GM12878 (cell line): ENCODE results near the gene IRAK2. TPM values are rescaled to one million over a fixed set of nuclear protein-coding genes. Genes with fewer than 3 reads are reported as not detected.

Experiments
- ATAC-seq: fragments of 200-7000 bp; cut with Tn5 transposase; 3 replicates; pipeline ENCODE4 v1.9.1; 2020; ENCODE audit warnings: mild to moderate bottlenecking, moderate library complexity
- BruUV-seq: library from RNA; stranded (reverse); fragments of 400-500 nt; replicated peaks from 2 replicates; lab custom pipeline; 2021; lab: Mats Ljungman, UMichigan
- CTCF ChIA-PET: fragments of 300-600 bp; sonication (Branson Sonifier 250); formaldehyde crosslinking; extraction: SDS; loops from one replicate; lab custom pipeline; 2021; ENCODE audit warnings: inconsistent platforms; lab: Yijun Ruan, JAX
- POLR2A ChIA-PET: fragments of 350-600 bp; formaldehyde crosslinking; extraction: SDS; loops from one replicate; lab custom pipeline; 2021; ENCODE audit warnings: inconsistent platforms; lab: Charles Lee
- RAD21 ChIA-PET: fragments of 300-600 bp; sonication (Branson Sonifier 250); formaldehyde crosslinking; loops from one replicate; lab custom pipeline; 2023; ENCODE audit warnings: antibody characterized with exemption; ENCODE audit not compliant: unreplicated experiment; lab: Charles Lee
- SMC1A ChIA-PET: fragments of 300-600 bp; sonication (Branson Sonifier 250); formaldehyde crosslinking; loops from one replicate; lab custom pipeline; 2023; ENCODE audit not compliant: unreplicated experiment, uncharacterized antibody; lab: Charles Lee
- DNase-seq: peaks from one replicate; pipeline ENCODE4 v3.0.0-alpha.2; 2011; ENCODE audit warnings: low read depth, low spot score
- FAIRE-seq: peaks from 3 replicates; lab custom pipeline; 2011; peaks lifted over from hg19 to GRCh38; lab: Jason Lieb, UNC
- H2AFZ ChIP-seq: 2 replicates; pipeline ENCODE4 v1.6.0; 2011; ENCODE audit warnings: low read depth, low read length, control low read depth; ENCODE audit not compliant: control insufficient read depth
- H3K27ac ChIP-seq: 2 replicates; pipeline ENCODE4 v1.5.1; 2011; ENCODE audit warnings: control low read depth; ENCODE audit not compliant: control insufficient read depth, insufficient read depth
- H3K27me3 ChIP-seq, 2 experiments: replicated peaks in 1 of 2; 2 replicates each; pipeline versions ENCODE4 v1.6.0 to v1.6.1; 2011; ENCODE audit warnings: low read length in 1 of 2; ENCODE audit not compliant: control insufficient read depth in 2 of 2, insufficient read depth in 2 of 2
- H3K36me3 ChIP-seq, 2 experiments: 2 replicates each; pipeline ENCODE4 v1.5.1; 2011; ENCODE audit warnings: low read length in 1 of 2; ENCODE audit not compliant: control insufficient read depth in 2 of 2, insufficient read depth in 2 of 2
- H3K4me1 ChIP-seq: 2 replicates; pipeline ENCODE4 v1.6.1; 2011; ENCODE audit warnings: mild to moderate bottlenecking, low read length, moderate library complexity, mixed read lengths; ENCODE audit not compliant: control insufficient read depth, insufficient read depth
- H3K4me2 ChIP-seq: 2 replicates; pipeline ENCODE4 v1.6.0; 2011; ENCODE audit warnings: control low read depth; ENCODE audit not compliant: control insufficient read depth, insufficient read depth
- H3K4me3 ChIP-seq: fragments of 200-600 bp; sonication (generic); 2 replicates; pipeline ENCODE4 v1.5.1; 2016
- H3K79me2 ChIP-seq: 2 replicates; pipeline ENCODE4 v1.6.0; 2011; ENCODE audit warnings: low read length; ENCODE audit not compliant: control insufficient read depth, insufficient read depth
- H3K9ac ChIP-seq: 2 replicates; pipeline ENCODE4 v1.8.0; 2011; ENCODE audit warnings: low read length, control low read depth, mixed read lengths; ENCODE audit not compliant: control insufficient read depth, insufficient read depth
- H3K9me3 ChIP-seq: replicated peaks from 3 replicates; pipeline ENCODE4 v1.5.1; 2011; ENCODE audit warnings: mild to moderate bottlenecking, low read length; ENCODE audit not compliant: control insufficient read depth, insufficient read depth
- H4K20me1 ChIP-seq: 2 replicates; pipeline ENCODE4 v1.6.0; 2011; ENCODE audit not compliant: control insufficient read depth, insufficient read depth
- MEF2B ChIP-seq: fragments of 450-650 bp; IDR thresholded peaks from 2 replicates; pipeline ENCODE4 v1.6.1; 2018; ENCODE audit warnings: mild to moderate bottlenecking, moderate library complexity; ENCODE audit not compliant: partially characterized antibody, poor library complexity, severe bottlenecking
- WGBS: methylation state at CpG from one replicate; pipeline ENCODE4 v1.1.6; 2016; ENCODE audit warnings: low lambda C conversion rate; ENCODE audit not compliant: insufficient replicate concordance, insufficient coverage; ENCODE audit errors: missing lambda C conversion rate; 5-methylcytosine and 5-hydroxymethylcytosine counted together
- in situ Hi-C: fragments of 300-500 bp; cut with MboI; formaldehyde crosslinking; loops from 9 replicates; pipeline ENCODE4 v1.14.3; 2018; ENCODE audit warnings: mixed read lengths
- intact Hi-C: fragments of 100-400 bp; cut with micrococcal nuclease; formaldehyde crosslinking; loops from one replicate; pipeline ENCODE4 v1.14.2; 2022; ENCODE audit not compliant: unreplicated experiment
- polyA plus RNA-seq, 11 experiments: library from polyadenylated mRNA; depleted of rRNA in 4 of 11; unstranded in 6 of 11; stranded (reverse) in 5 of 11; fragments of >200 nt; fragmentation: Nextera tagmentation in 4 of 11; fragmentation: Illumina TruSeq in 1 of 11; extraction: Ambion mirVana in 4 of 11; extraction: Trizol in 1 of 11; gene quantifications; 1 replicate in 1 of 11; 2 replicates in 10 of 11; pipeline versions ENCODE4 v1.2.1 to v1.2.3, GENCODE V29; 2011 to 2016; ENCODE audit warnings: inconsistent platforms in 2 of 11, missing spikeins in 2 of 11, low read depth in 1 of 11
- total RNA-seq, 4 experiments: library from RNA; depleted of rRNA in 3 of 4; stranded (reverse); fragments of >200 nt in 3 of 4; fragmentation: Illumina TruSeq in 1 of 4; extraction: Trizol in 1 of 4; gene quantifications; 2 replicates each; pipeline versions ENCODE4 v1.2.1 to v1.2.3, GENCODE V29; 2013 to 2021
- TF ChIP-seq, protein P1 (sequence below): fragments of 450-650 bp; IDR thresholded peaks from 2 replicates; pipeline ENCODE4 v1.6.1; 2017; ENCODE audit warnings: mild to moderate bottlenecking, low read depth, inconsistent platforms; ENCODE audit not compliant: poor library complexity, severe bottlenecking
- TF ChIP-seq, protein P2 (sequence below): fragments of 450-650 bp; IDR thresholded peaks from 2 replicates; pipeline ENCODE4 v1.6.1; 2017; ENCODE audit warnings: mild to moderate bottlenecking, moderate library complexity

IRAK2 gene
- total and polyA plus RNA-seq, 10 of the 15 experiments (the other 5 are each of a cell fraction or from before 2014, with no cell fraction given): 0.48 to 5.7 (median 4.5) TPM

DNA sequence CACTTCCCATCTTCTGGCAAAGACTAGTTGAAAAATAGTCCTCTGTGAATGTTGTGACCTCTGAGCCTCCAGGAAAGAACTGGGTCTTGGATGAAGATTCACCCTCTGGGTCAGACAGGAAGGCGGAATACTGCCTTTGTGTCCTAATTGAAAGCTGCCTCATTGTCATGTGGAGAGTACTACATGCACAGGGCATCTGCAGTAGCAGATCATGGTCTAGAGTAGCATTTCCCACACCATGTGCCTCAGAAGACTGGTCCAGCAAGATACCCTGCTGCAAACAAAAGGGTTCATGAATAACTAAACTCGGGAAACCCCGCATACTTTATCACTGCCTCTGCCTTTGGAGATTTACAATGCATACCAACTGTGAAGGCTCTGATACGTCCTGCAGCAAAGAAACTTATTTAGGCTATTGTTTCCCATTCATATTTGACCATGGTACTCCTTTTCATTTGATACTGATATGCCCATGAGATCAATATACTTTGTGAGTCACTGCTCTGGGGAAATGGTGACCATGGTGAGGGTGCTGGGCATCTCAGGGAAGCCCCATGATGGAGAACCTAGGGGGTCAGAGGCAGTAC is 22.7 kb downstream of the IRAK2 start:
- ChIA-PET CTCF (interaction anchor here (0.8 kb wide), 1 partner anchor 36 kb away, joined by 5 read pairs; no protein-coding TSS in a partner anchor), RAD21 (interaction anchor here (1.3 to 1.4 kb wide), 2 partner anchors 14 to 24 kb away, joined by 5 to 6 read pairs; no protein-coding TSS in a partner anchor), SMC1A (interaction anchor here (1.5 to 1.9 kb wide), 6 partner anchors 9 to 35 kb away, joined by 4 to 10 read pairs (median 6); no protein-coding TSS in a partner anchor), POLR2A (interaction anchor here (1.0 to 1.8 kb wide), 3 partner anchors 8 to 36 kb away, joined by 3 to 7 read pairs (median 4); no protein-coding TSS in a partner anchor)
- ATAC-seq: no peak
- FAIRE-seq: no peak
- no peaks in the 10 kb centered on the region for H3K9me3 ChIP-seq
- DNase-seq: no peak
- intact Hi-C loops: no loop called here
- H3K4me3 ChIP-seq: no peak overlapping the region
- H3K79me2 ChIP-seq: no peaks in the 10 kb centered on the region
- 69% methylated on average over 4 of the region's 4 CpGs for WGBS
- peaks cover 33% of the 10 kb centered on the region for H3K4me1 ChIP-seq
- H2AFZ ChIP-seq: no peak overlapping the region
- no peak overlapping the region for H3K4me2 ChIP-seq
- no peaks in the 10 kb centered on the region for H4K20me1 ChIP-seq
- H3K9ac ChIP-seq: no peak overlapping the region
- no peaks in the 10 kb centered on the region for H3K27me3 ChIP-seq
- 0 out of 4 replicates have a peak, but pooled peaks cover 0 to 4% of the 10 kb centered on the region in 2 experiments for H3K36me3 ChIP-seq
- BruUV-seq: no TSS peak
- no peak overlapping the region for H3K27ac ChIP-seq
- in situ Hi-C loops: no loop called here
- TF ChIP-seq, protein P1, sequence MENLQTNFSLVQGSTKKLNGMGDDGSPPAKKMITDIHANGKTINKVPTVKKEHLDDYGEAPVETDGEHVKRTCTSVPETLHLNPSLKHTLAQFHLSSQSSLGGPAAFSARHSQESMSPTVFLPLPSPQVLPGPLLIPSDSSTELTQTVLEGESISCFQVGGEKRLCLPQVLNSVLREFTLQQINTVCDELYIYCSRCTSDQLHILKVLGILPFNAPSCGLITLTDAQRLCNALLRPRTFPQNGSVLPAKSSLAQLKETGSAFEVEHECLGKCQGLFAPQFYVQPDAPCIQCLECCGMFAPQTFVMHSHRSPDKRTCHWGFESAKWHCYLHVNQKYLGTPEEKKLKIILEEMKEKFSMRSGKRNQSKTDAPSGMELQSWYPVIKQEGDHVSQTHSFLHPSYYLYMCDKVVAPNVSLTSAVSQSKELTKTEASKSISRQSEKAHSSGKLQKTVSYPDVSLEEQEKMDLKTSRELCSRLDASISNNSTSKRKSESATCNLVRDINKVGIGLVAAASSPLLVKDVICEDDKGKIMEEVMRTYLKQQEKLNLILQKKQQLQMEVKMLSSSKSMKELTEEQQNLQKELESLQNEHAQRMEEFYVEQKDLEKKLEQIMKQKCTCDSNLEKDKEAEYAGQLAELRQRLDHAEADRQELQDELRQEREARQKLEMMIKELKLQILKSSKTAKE: no peak
- no peak for TF ChIP-seq MEF2B
- TF ChIP-seq, protein P2, sequence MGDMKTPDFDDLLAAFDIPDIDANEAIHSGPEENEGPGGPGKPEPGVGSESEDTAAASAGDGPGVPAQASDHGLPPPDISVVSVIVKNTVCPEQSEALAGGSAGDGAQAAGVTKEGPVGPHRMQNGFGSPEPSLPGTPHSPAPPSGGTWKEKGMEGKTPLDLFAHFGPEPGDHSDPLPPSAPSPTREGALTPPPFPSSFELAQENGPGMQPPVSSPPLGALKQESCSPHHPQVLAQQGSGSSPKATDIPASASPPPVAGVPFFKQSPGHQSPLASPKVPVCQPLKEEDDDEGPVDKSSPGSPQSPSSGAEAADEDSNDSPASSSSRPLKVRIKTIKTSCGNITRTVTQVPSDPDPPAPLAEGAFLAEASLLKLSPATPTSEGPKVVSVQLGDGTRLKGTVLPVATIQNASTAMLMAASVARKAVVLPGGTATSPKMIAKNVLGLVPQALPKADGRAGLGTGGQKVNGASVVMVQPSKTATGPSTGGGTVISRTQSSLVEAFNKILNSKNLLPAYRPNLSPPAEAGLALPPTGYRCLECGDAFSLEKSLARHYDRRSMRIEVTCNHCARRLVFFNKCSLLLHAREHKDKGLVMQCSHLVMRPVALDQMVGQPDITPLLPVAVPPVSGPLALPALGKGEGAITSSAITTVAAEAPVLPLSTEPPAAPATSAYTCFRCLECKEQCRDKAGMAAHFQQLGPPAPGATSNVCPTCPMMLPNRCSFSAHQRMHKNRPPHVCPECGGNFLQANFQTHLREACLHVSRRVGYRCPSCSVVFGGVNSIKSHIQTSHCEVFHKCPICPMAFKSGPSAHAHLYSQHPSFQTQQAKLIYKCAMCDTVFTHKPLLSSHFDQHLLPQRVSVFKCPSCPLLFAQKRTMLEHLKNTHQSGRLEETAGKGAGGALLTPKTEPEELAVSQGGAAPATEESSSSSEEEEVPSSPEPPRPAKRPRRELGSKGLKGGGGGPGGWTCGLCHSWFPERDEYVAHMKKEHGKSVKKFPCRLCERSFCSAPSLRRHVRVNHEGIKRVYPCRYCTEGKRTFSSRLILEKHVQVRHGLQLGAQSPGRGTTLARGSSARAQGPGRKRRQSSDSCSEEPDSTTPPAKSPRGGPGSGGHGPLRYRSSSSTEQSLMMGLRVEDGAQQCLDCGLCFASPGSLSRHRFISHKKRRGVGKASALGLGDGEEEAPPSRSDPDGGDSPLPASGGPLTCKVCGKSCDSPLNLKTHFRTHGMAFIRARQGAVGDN: 0 out of 2 replicates have a peak, but pooled peaks have one; percentile 14
- TF ChIP-seq, all 136 proteins: peak for 1
